MCF 10A (cell line): ENCODE results near the gene IFI6. TPM values are rescaled to one million over a fixed set of nuclear protein-coding genes. Genes with fewer than 3 reads are reported as not detected.
"Not testable (repeated sequence)": the region's sequence is repeated elsewhere in the genome, so short reads cannot be mapped to it uniquely, and the experiment has no call there.

Source experiments
- BruUV-seq: library from RNA; stranded (reverse); fragments of 400-500 nt; replicated peaks from 2 replicates; lab custom pipeline; 2021; lab: Mats Ljungman, UMichigan
- CTCF ChIA-PET: fragments of 300-600 bp; sonication (Branson Sonifier 250); formaldehyde crosslinking; extraction: SDS; loops from one replicate; lab custom pipeline; 2021; ENCODE audit warnings: antibody characterized with exemption, inconsistent platforms; lab: Yijun Ruan, JAX
- POLR2A ChIA-PET: fragments of 300-600, 350-650 bp; sonication (Branson Sonifier 250); formaldehyde crosslinking; extraction: SDS; loops from one replicate; lab custom pipeline; 2020; ENCODE audit warnings: antibody characterized with exemption, inconsistent platforms; lab: Yijun Ruan, JAX
- DNase-seq: peaks from one replicate; pipeline ENCODE4 v3.0.0-alpha.2; 2018; ENCODE audit not compliant: unreplicated experiment
- H3K27ac Mint-ChIP-seq: one replicate; pipeline ENCODE4 v1.8.0; 2022; ENCODE audit warnings: mild to moderate bottlenecking, low read depth, mixed read lengths; ENCODE audit not compliant: unreplicated experiment
- H3K27me3 Mint-ChIP-seq: one replicate; pipeline ENCODE4 v1.8.0; 2022; ENCODE audit warnings: mixed read lengths; ENCODE audit not compliant: insufficient read depth, unreplicated experiment
- H3K36me3 Mint-ChIP-seq: one replicate; pipeline ENCODE4 v1.8.0; 2022; ENCODE audit warnings: mild to moderate bottlenecking, moderate library complexity, mixed read lengths; ENCODE audit not compliant: insufficient read depth, unreplicated experiment
- H3K4me1 Mint-ChIP-seq: one replicate; pipeline ENCODE4 v1.8.0; 2022; ENCODE audit warnings: mixed read lengths; ENCODE audit not compliant: insufficient read depth, unreplicated experiment
- H3K4me3 Mint-ChIP-seq: one replicate; pipeline ENCODE4 v1.8.0; 2022; ENCODE audit warnings: mild to moderate bottlenecking, moderate library complexity, mixed read lengths; ENCODE audit not compliant: unreplicated experiment
- H3K9me3 Mint-ChIP-seq: one replicate; pipeline ENCODE4 v1.8.0; 2022; ENCODE audit warnings: mixed read lengths; ENCODE audit not compliant: unreplicated experiment
- intact Hi-C: fragments of 100-400 bp; cut with micrococcal nuclease; formaldehyde crosslinking; loops from 2 replicates; pipeline ENCODE4 v1.14.1; 2022
- total RNA-seq: library from RNA; stranded (reverse); gene quantifications from 2 replicates; pipeline ENCODE4 v1.2.3, GENCODE V29; 2022
- TF ChIP-seq, protein P1 (sequence below): fragments of 200-600 bp; IDR thresholded peaks from one replicate; pipeline ENCODE4 v1.8.0; 2022; ENCODE audit warnings: antibody characterized with exemption, mild to moderate bottlenecking; ENCODE audit not compliant: unreplicated experiment

Gene IFI6
- total RNA-seq, 1 experiment from 2014 or later = 5.8 TPM

GRCh38 chr1:27687906-27688305 lies 15.9 kb upstream of the IFI6 start:
- intact Hi-C loops = no loop called here
- H3K4me1 Mint-ChIP-seq = no peaks in the 10 kb centered on the region
- TF ChIP-seq, protein P1, sequence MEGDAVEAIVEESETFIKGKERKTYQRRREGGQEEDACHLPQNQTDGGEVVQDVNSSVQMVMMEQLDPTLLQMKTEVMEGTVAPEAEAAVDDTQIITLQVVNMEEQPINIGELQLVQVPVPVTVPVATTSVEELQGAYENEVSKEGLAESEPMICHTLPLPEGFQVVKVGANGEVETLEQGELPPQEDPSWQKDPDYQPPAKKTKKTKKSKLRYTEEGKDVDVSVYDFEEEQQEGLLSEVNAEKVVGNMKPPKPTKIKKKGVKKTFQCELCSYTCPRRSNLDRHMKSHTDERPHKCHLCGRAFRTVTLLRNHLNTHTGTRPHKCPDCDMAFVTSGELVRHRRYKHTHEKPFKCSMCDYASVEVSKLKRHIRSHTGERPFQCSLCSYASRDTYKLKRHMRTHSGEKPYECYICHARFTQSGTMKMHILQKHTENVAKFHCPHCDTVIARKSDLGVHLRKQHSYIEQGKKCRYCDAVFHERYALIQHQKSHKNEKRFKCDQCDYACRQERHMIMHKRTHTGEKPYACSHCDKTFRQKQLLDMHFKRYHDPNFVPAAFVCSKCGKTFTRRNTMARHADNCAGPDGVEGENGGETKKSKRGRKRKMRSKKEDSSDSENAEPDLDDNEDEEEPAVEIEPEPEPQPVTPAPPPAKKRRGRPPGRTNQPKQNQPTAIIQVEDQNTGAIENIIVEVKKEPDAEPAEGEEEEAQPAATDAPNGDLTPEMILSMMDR = no peak
- POLR2A ChIA-PET = no interaction called here
- no TSS peak for BruUV-seq
- H3K9me3 Mint-ChIP-seq = no peaks in the 10 kb centered on the region
- no peak overlapping the region for H3K27ac Mint-ChIP-seq
- CTCF ChIA-PET = interaction anchor here (0.9 to 1.7 kb wide), 2 partner anchors 14 to 19 kb away, joined by 3 to 5 read pairs; no protein-coding TSS in a partner anchor
- H3K4me3 Mint-ChIP-seq = no peak overlapping the region
- no peak for DNase-seq
- peaks cover 5% of the 10 kb centered on the region for H3K36me3 Mint-ChIP-seq
- peaks cover 41% of the 10 kb centered on the region for H3K27me3 Mint-ChIP-seq

GRCh38 chr1:27686223-27686990 lies 14.4 kb upstream of the IFI6 start:
- H3K27ac Mint-ChIP-seq = no peak overlapping the region
- H3K4me3 Mint-ChIP-seq = no peak overlapping the region
- ChIA-PET POLR2A (no interaction called here), CTCF (interaction anchor here (0.6 to 1.7 kb wide), 2 partner anchors 17 to 24 kb away, joined by 3 to 5 read pairs; no protein-coding TSS in a partner anchor)
- intact Hi-C loops = no loop called here
- H3K36me3 Mint-ChIP-seq = peaks cover 5% of the 10 kb centered on the region
- TF ChIP-seq, protein P1 = no peak
- no peak for DNase-seq
- no peaks in the 10 kb centered on the region for H3K4me1 Mint-ChIP-seq
- peaks cover 41% of the 10 kb centered on the region for H3K27me3 Mint-ChIP-seq
- no TSS peak for BruUV-seq
- no peaks in the 10 kb centered on the region for H3K9me3 Mint-ChIP-seq

DNA sequence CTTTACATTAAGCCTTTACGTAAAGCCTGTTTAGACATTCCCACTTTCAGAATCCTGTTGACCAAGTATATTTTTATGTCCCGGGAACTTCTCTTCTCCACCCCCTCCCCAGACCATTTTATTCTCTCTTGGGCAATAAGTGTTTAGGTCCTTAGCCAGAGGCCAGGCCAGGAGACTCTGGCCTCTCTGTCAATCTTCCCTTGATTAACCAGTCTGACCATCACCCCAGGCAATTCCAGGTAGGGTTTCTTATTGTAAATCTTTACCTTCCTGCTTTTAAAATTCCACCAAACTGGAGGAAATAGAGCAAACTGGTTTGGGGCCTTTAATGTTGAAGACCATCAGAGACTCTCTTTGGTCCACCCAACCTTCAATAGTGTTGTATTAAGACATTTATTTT lies 12.2 kb upstream of the IFI6 start:
- ChIA-PET CTCF (no interaction called here), POLR2A (interaction anchor here (0.6 kb wide), 1 partner anchor 99 kb away, joined by 3 read pairs; no protein-coding TSS in a partner anchor)
- BruUV-seq = no TSS peak
- DNase-seq = no peak
- TF ChIP-seq, protein P1 = no peak
- H3K4me1 Mint-ChIP-seq = no peaks in the 10 kb centered on the region
- intact Hi-C loops = no loop called here
- peaks cover 5% of the 10 kb centered on the region for H3K36me3 Mint-ChIP-seq
- no peaks in the 10 kb centered on the region for H3K9me3 Mint-ChIP-seq
- H3K4me3 Mint-ChIP-seq = no peak overlapping the region
- peaks cover 22% of the 10 kb centered on the region for H3K27me3 Mint-ChIP-seq
- H3K27ac Mint-ChIP-seq = no peak overlapping the region

DNA sequence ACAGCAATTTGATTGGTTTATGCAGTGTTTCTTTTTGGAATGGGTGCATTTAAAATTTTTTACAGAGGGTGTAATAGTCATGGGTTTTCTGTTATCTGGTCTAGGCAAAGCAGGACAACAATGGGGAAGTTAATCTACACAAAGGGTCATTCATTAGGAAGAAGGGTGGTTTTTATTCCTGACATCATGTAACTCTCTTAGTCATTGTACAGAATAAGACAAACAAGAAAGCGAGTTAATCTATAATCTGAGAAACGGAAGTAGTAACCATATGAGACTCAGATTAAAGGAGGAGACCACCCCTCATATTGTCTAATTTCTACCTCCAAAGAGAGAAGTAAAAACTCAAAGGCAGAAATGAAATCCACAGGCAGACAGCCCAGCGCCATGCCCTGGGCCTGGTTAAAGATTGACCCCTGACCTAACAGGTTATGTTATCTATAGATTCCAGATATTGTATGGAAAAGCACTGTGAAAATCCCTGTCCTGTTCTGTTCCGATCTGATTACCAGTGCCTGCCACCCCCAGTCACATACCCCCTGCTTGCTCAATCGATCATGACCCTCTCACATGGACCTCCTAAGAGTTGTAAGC lies 10.5 kb upstream of the IFI6 start:
- no peaks in the 10 kb centered on the region for H3K9me3 Mint-ChIP-seq
- DNase-seq = no peak
- peaks cover 5% of the 10 kb centered on the region for H3K36me3 Mint-ChIP-seq
- no peak overlapping the region for H3K27ac Mint-ChIP-seq
- CTCF ChIA-PET = interaction anchor here (0.5 kb wide), 1 partner anchor 62 kb away, joined by 5 read pairs; no protein-coding TSS in a partner anchor
- H3K27me3 Mint-ChIP-seq = peaks cover 12% of the 10 kb centered on the region
- no TSS peak for BruUV-seq
- TF ChIP-seq, protein P1 = no peak
- intact Hi-C loops = no loop called here
- no peak overlapping the region for H3K4me3 Mint-ChIP-seq
- H3K4me1 Mint-ChIP-seq = no peaks in the 10 kb centered on the region
- POLR2A ChIA-PET = no interaction called here

DNA sequence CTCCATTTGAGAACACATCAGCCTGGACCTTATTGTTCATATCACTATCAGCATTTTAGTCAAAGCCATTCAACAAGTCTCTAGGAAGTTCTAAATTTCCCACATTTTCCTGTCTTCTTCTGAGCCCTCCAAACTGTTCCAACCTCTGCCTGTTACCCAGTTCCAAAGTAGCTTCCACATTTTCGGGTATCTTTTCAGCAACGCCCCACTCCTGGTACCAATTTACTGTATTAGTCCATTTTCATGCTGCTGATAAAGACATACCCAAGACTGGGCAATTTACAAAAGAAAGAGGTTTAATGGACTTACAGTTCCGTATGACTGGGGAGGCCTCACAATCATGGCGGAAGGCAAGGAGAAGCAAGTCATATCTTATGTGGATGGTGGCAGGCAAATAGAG lies 9.6 kb upstream of the IFI6 start:
- H3K27ac Mint-ChIP-seq, DNase-seq, BruUV-seq, H3K36me3 Mint-ChIP-seq, H3K4me1 Mint-ChIP-seq, intact Hi-C loops, POLR2A ChIA-PET, H3K4me3 Mint-ChIP-seq, CTCF ChIA-PET, H3K9me3 Mint-ChIP-seq: not testable (repeated sequence)
- H3K27me3 Mint-ChIP-seq = peaks cover 12% of the 10 kb centered on the region

DNA sequence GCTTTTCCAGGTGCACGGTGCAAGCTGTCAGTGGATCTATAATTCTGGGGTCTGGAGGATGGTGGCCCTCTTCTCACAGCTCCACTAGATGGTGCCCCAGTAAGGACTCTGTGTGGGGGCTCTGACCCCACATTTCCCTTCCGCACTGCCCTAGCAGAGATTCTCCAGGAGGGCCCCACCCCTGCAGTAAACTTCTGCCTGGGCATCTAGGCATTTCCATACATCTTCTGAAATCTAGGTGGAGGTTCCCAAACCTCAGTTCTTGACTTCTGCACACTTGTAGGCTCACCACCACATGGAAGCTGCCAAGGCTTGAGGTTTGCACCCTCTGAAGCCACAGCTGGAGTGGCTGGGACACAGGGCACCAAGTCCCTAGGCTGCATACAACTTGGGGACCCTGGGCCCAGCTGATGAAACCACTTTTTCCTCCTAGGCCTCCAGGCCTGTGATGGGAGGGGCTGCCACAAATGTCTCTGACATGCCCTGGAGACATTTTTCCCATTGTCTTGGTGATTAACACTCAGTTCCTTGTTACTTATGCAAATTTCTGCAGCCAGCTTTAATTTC lies 8.3 kb upstream of the IFI6 start:
- H3K4me1 Mint-ChIP-seq = not testable (repeated sequence)

More for the DNA sequence above, 8.3 kb upstream of the IFI6 start:
- intact Hi-C loops, H3K27ac Mint-ChIP-seq, BruUV-seq, POLR2A ChIA-PET, DNase-seq, H3K4me3 Mint-ChIP-seq, H3K36me3 Mint-ChIP-seq, CTCF ChIA-PET, H3K9me3 Mint-ChIP-seq: not testable (repeated sequence)
- H3K27me3 Mint-ChIP-seq = peaks cover 11% of the 10 kb centered on the region
